ENCODE measurements around the gene LSAMP.

GRCh38 chr3:116301422-116301821 is 143.9 kb downstream of the LSAMP start:
- TF ChIP-seq CEBPG (CRISPR knock-in tag; IDR thresholded peaks at IDR 0.05) (no peak), SMC3 (IDR thresholded peaks at IDR 0.05; ENCODE audit: low read length) (no peak), NFYB (CRISPR knock-in tag; IDR thresholded peaks at IDR 0.05) (no peak), EZH2 (conservative IDR thresholded peaks at IDR 0.05; ENCODE audit: low read depth, low read length) (no peak), NR2C2 (CRISPR knock-in tag; IDR thresholded peaks at IDR 0.05; ENCODE audit: borderline replicate concordance) (no peak), REST (IDR thresholded peaks at IDR 0.05; ENCODE audit: borderline replicate concordance in 1 of 2, low read depth in 1 of 2, low read length in 2 of 2) (no peak), KDM2A (CRISPR knock-in tag; IDR thresholded peaks at IDR 0.05; ENCODE audit: borderline replicate concordance, low read depth) (no peak), ZNF451 (CRISPR knock-in tag; IDR thresholded peaks at IDR 0.05) (no peak), BRCA1 (CRISPR knock-in tag; IDR thresholded peaks at IDR 0.05) (no peak), KLF16 (CRISPR knock-in tag; IDR thresholded peaks at IDR 0.05) (no peak)
- TF ChIP-seq, protein P1, sequence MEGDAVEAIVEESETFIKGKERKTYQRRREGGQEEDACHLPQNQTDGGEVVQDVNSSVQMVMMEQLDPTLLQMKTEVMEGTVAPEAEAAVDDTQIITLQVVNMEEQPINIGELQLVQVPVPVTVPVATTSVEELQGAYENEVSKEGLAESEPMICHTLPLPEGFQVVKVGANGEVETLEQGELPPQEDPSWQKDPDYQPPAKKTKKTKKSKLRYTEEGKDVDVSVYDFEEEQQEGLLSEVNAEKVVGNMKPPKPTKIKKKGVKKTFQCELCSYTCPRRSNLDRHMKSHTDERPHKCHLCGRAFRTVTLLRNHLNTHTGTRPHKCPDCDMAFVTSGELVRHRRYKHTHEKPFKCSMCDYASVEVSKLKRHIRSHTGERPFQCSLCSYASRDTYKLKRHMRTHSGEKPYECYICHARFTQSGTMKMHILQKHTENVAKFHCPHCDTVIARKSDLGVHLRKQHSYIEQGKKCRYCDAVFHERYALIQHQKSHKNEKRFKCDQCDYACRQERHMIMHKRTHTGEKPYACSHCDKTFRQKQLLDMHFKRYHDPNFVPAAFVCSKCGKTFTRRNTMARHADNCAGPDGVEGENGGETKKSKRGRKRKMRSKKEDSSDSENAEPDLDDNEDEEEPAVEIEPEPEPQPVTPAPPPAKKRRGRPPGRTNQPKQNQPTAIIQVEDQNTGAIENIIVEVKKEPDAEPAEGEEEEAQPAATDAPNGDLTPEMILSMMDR (CRISPR knock-in tag; IDR thresholded peaks at IDR 0.05): no peak

All from HepG2 (cell line).